GM12873 (cell line): Measurements from ENCODE around the gene GPR50.

Source experiments
- TF ChIP-seq, protein P1 (sequence below): IDR thresholded peaks from 2 replicates; pipeline ENCODE4 v1.5.1; 2012; ENCODE audit warnings: low read depth, mild to moderate bottlenecking, moderate library complexity, low read length, control low read depth; ENCODE audit not compliant: insufficient read depth; ENCODE audit errors: missing control alignments

The GPR50 gene

GRCh38 chrX:151227627-151228026 is 51.2 kb downstream of the GPR50 start:
- TF ChIP-seq, protein P1, sequence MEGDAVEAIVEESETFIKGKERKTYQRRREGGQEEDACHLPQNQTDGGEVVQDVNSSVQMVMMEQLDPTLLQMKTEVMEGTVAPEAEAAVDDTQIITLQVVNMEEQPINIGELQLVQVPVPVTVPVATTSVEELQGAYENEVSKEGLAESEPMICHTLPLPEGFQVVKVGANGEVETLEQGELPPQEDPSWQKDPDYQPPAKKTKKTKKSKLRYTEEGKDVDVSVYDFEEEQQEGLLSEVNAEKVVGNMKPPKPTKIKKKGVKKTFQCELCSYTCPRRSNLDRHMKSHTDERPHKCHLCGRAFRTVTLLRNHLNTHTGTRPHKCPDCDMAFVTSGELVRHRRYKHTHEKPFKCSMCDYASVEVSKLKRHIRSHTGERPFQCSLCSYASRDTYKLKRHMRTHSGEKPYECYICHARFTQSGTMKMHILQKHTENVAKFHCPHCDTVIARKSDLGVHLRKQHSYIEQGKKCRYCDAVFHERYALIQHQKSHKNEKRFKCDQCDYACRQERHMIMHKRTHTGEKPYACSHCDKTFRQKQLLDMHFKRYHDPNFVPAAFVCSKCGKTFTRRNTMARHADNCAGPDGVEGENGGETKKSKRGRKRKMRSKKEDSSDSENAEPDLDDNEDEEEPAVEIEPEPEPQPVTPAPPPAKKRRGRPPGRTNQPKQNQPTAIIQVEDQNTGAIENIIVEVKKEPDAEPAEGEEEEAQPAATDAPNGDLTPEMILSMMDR, result no peak

GRCh38 chrX:151228935-151229334 is 52.6 kb downstream of the GPR50 start:
- TF ChIP-seq, protein P1, result no peak
